Activated CD8-positive, alpha-beta memory T cell treated with anti-CD3 and anti-CD28 coated beads, Interleukin-2, amount 50 U/mL, for 1 hour (primary cell): ENCODE data around the gene ATP5PF.
"Not testable (repeated sequence)": the region's sequence is repeated elsewhere in the genome, so short reads cannot be mapped to it uniquely, and the experiment has no call there.

ENCODE experiments used
- DNase-seq: peaks from one replicate; pipeline ENCODE4 v3.0.0-alpha.2; 2020; ENCODE audit errors: extremely low read depth

The ATP5PF gene

GRCh38 chr21:25722631-25723030 is 12.1 kb downstream of the ATP5PF start:
- no peak for DNase-seq

GRCh38 chr21:25721987-25722386 is 12.7 kb downstream of the ATP5PF start:
- DNase-seq = no peak

GRCh38 chr21:25717491-25718147 is 17.1 kb downstream of the ATP5PF start:
- DNase-seq = no peak

- not testable (repeated sequence) for DNase-seq
Measured at GRCh38 chr21:25714066-25714465, 20.6 kb downstream of the ATP5PF start.

GRCh38 chr21:25710550-25710949 is 24.2 kb downstream of the ATP5PF start:
- DNase-seq = no peak

GRCh38 chr21:25709684-25710265 is 24.9 kb downstream of the ATP5PF start:
- DNase-seq = no peak

- DNase-seq = peak; percentile 10
Measured at GRCh38 chr21:25708467-25709065, 26.1 kb downstream of the ATP5PF start.

- no peak for DNase-seq
Measured at GRCh38 chr21:25701529-25701928, 33.2 kb downstream of the ATP5PF start.

GRCh38 chr21:25700741-25701140 is 34.0 kb downstream of the ATP5PF start:
- no peak for DNase-seq

GRCh38 chr21:25695461-25695860 is 39.2 kb downstream of the ATP5PF start:
- DNase-seq = not testable (repeated sequence)

- no peak for DNase-seq
Measured at GRCh38 chr21:25691976-25692375, 42.7 kb downstream of the ATP5PF start.

- DNase-seq = no peak
Measured at GRCh38 chr21:25689226-25689625, 45.5 kb downstream of the ATP5PF start.

- no peak for DNase-seq
Measured at GRCh38 chr21:25688275-25689155, 46.2 kb downstream of the ATP5PF start.

- no peak for DNase-seq
Measured at GRCh38 chr21:25687787-25688186, 46.9 kb downstream of the ATP5PF start.

GRCh38 chr21:25682382-25682781 is 52.3 kb downstream of the ATP5PF start:
- DNase-seq = no peak

- DNase-seq = no peak
Measured at GRCh38 chr21:25676451-25676850, 58.3 kb downstream of the ATP5PF start.
